ENCODE results near the gene TMED8.

DNA sequence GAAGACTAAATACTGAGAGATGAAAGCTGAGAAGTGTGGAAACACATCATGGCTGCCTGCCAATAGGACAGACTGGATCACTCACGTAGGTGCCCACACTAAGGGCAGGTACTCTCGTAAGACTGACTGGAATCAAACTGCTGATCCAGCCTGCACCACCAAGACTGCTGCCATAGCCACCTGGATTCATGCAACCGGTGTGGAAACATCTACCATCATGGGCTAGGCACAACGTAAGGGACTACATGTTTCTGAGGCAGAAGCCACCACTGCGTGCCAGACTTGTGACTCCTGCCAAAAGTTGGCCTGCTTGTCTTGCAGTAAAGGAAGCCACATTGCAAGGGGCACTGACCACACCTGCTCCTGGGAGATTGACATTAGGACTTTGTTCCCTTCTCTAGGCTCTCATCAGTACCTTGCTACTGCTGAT lies 60.0 kb downstream of the TMED8 start:
- TF ChIP-seq TCF7L2 (IDR thresholded peaks at IDR 0.05; ENCODE audit: borderline replicate concordance, extremely low read depth, insufficient read depth, insufficient read length) = no peak
- TF ChIP-seq, protein P1, sequence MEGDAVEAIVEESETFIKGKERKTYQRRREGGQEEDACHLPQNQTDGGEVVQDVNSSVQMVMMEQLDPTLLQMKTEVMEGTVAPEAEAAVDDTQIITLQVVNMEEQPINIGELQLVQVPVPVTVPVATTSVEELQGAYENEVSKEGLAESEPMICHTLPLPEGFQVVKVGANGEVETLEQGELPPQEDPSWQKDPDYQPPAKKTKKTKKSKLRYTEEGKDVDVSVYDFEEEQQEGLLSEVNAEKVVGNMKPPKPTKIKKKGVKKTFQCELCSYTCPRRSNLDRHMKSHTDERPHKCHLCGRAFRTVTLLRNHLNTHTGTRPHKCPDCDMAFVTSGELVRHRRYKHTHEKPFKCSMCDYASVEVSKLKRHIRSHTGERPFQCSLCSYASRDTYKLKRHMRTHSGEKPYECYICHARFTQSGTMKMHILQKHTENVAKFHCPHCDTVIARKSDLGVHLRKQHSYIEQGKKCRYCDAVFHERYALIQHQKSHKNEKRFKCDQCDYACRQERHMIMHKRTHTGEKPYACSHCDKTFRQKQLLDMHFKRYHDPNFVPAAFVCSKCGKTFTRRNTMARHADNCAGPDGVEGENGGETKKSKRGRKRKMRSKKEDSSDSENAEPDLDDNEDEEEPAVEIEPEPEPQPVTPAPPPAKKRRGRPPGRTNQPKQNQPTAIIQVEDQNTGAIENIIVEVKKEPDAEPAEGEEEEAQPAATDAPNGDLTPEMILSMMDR (IDR thresholded peaks at IDR 0.05 in 2 of 3, conservative IDR thresholded peaks at IDR 0.05 in 1 of 3; ENCODE audit: borderline replicate concordance in 1 of 3, insufficient read depth in 1 of 3, low read depth in 2 of 3, low read length in 2 of 3) = no peak
- no peak for TF ChIP-seq EGR1 (IDR thresholded peaks at IDR 0.05; ENCODE audit: low read depth)
- TF ChIP-seq, protein P2, sequence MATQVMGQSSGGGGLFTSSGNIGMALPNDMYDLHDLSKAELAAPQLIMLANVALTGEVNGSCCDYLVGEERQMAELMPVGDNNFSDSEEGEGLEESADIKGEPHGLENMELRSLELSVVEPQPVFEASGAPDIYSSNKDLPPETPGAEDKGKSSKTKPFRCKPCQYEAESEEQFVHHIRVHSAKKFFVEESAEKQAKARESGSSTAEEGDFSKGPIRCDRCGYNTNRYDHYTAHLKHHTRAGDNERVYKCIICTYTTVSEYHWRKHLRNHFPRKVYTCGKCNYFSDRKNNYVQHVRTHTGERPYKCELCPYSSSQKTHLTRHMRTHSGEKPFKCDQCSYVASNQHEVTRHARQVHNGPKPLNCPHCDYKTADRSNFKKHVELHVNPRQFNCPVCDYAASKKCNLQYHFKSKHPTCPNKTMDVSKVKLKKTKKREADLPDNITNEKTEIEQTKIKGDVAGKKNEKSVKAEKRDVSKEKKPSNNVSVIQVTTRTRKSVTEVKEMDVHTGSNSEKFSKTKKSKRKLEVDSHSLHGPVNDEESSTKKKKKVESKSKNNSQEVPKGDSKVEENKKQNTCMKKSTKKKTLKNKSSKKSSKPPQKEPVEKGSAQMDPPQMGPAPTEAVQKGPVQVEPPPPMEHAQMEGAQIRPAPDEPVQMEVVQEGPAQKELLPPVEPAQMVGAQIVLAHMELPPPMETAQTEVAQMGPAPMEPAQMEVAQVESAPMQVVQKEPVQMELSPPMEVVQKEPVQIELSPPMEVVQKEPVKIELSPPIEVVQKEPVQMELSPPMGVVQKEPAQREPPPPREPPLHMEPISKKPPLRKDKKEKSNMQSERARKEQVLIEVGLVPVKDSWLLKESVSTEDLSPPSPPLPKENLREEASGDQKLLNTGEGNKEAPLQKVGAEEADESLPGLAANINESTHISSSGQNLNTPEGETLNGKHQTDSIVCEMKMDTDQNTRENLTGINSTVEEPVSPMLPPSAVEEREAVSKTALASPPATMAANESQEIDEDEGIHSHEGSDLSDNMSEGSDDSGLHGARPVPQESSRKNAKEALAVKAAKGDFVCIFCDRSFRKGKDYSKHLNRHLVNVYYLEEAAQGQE (IDR thresholded peaks at IDR 0.05; ENCODE audit: low read depth) = no peak

Measured in HCT116 (cell line).